Measurements from ENCODE around the gene BMP5.
"Not testable (repeated sequence)": the region's sequence is repeated elsewhere in the genome, so short reads cannot be mapped to it uniquely, and the experiment has no call there.

BMP5 gene

GRCh38 chr6:55875400-55875799 lies at the start of gene BMP5:
TSS of gene BMP5 (minus strand) at chr6:55875590. CDS start at chr6:55874865, 725 bp downstream.
- FAIRE-seq, result no peak
- no peak for DNase-seq (ENCODE audit: extremely low spot score, insufficient read length, low read depth)

DNA sequence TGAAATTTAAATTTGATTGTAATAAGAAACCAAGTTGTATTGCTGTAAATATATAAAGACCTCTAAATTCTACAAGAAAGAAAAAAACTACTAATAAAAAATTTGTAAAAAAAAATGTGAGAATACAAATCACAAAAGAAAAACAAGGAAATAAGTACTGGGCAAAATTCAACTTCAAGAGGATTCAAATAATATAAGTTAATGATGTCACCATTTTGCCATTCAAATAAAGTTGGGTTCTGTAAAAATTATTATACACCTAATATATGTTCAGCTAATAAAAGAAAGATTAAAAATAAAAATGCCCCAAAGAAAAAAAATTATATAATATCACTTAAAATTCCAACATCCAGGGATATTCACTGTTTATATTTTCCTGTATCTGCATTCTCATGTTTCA lies 47.0 kb upstream of the BMP5 start:
- DNase-seq (ENCODE audit: extremely low spot score, insufficient read length, low read depth) (no peak), FAIRE-seq (no peak)

- no peak for FAIRE-seq
- DNase-seq (ENCODE audit: extremely low spot score, insufficient read length, low read depth), result no peak
Measured at GRCh38 chr6:55919716-55920308, 44.4 kb upstream of the BMP5 start.

- FAIRE-seq (no peak), DNase-seq (ENCODE audit: extremely low spot score, insufficient read length, low read depth) (no peak)
Measured at GRCh38 chr6:55918639-55919038, 43.2 kb upstream of the BMP5 start.

GRCh38 chr6:55917751-55918415 lies 42.5 kb upstream of the BMP5 start:
- no peak for DNase-seq (ENCODE audit: extremely low spot score, insufficient read length, low read depth)

GRCh38 chr6:55916188-55916587 lies 40.8 kb upstream of the BMP5 start:
- FAIRE-seq (no peak), DNase-seq (ENCODE audit: extremely low spot score, insufficient read length, low read depth) (no peak)

More at GRCh38 chr6:55917751-55918415, 42.5 kb upstream of the BMP5 start:
- FAIRE-seq, result no peak

GRCh38 chr6:55913228-55914195 lies 38.1 kb upstream of the BMP5 start:
- no peak for FAIRE-seq

DNA sequence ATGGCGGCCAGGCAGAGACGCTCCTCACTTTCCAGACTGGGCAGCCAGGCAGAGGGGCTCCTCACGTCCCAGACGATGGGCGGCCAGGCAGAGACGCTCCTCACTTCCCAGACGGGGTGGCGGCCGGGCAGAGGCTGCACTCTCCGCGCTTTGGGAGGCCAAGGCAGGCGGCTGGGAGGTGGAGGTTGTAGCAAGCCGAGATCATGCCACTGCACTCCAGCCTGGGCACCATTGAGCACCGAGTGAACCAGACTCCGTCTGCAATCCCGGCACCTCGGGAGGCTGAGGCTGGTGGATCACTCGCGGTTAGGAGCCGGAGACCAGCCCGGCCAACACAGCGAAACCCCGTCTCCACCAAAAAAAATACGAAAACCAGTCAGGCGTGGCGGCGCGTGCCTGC lies 35.1 kb upstream of the BMP5 start:
- not testable (repeated sequence) for FAIRE-seq; DNase-seq (ENCODE audit: extremely low spot score, insufficient read length, low read depth)

More at GRCh38 chr6:55913228-55914195, 38.1 kb upstream of the BMP5 start:
- no peak for DNase-seq (ENCODE audit: extremely low spot score, insufficient read length, low read depth)

GRCh38 chr6:55909911-55910310 lies 34.5 kb upstream of the BMP5 start:
- not testable (repeated sequence) for DNase-seq (ENCODE audit: extremely low spot score, insufficient read length, low read depth); FAIRE-seq

GRCh38 chr6:55902796-55903195 lies 27.4 kb upstream of the BMP5 start:
- FAIRE-seq, result no peak
- no peak for DNase-seq (ENCODE audit: extremely low spot score, insufficient read length, low read depth)

DNA sequence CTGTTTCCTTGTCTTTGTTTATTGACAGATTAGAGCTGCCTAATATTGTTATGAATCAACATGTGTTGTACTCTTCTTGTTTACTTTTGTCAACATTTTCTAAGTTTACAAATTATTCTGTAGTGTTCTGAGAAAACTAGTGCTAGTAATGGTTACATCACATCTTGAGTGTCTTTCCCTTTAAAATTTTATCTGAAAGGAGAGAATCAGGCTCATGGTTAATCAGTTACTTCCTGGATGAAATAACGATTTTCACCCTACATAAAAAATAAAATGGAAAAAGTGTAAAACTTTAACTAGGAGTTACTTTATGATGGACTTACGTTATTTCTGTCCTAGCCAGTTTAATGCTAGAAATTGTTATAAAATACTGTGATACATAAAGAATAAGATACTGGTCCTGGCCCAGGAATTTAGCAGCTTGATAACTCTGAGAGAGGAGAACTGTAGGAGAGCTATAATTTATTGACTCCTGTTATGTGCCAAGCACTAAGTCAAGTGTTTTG lies 26.4 kb upstream of the BMP5 start:
- no peak for FAIRE-seq
- DNase-seq (ENCODE audit: extremely low spot score, insufficient read length, low read depth), result no peak

DNA sequence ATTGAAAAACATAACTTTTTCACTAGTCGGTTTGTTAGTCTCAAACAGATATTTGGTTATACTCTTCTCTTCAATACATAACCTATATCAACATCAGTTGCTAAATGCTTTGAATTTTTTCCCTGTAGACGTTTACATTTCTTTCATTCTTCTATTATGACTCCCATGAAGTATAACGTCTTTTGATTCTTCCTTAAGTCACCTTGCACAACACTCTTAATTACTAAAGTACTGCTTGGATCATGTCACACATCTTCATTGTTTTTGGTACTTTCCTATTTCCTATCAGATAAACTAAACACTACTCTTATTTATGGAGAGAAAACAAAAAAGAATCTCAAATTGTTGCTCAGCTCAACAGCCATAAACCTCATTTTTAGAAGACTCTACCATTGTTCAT lies 23.0 kb upstream of the BMP5 start:
- FAIRE-seq (no peak), DNase-seq (ENCODE audit: extremely low spot score, insufficient read length, low read depth) (no peak)

- no peak for FAIRE-seq
- no peak for DNase-seq (ENCODE audit: extremely low spot score, insufficient read length, low read depth)
Measured at GRCh38 chr6:55897346-55897745, 22.0 kb upstream of the BMP5 start.

- FAIRE-seq, result no peak
- no peak for DNase-seq (ENCODE audit: extremely low spot score, insufficient read length, low read depth)
Measured at GRCh38 chr6:55895972-55896730, 20.8 kb upstream of the BMP5 start.

GRCh38 chr6:55892749-55893357 lies 17.5 kb upstream of the BMP5 start:
- no peak for FAIRE-seq

GRCh38 chr6:55888917-55889316 lies 13.5 kb upstream of the BMP5 start:
- DNase-seq (ENCODE audit: extremely low spot score, insufficient read length, low read depth) (no peak), FAIRE-seq (no peak)

More at GRCh38 chr6:55892749-55893357, 17.5 kb upstream of the BMP5 start:
- no peak for DNase-seq (ENCODE audit: extremely low spot score, insufficient read length, low read depth)

DNA sequence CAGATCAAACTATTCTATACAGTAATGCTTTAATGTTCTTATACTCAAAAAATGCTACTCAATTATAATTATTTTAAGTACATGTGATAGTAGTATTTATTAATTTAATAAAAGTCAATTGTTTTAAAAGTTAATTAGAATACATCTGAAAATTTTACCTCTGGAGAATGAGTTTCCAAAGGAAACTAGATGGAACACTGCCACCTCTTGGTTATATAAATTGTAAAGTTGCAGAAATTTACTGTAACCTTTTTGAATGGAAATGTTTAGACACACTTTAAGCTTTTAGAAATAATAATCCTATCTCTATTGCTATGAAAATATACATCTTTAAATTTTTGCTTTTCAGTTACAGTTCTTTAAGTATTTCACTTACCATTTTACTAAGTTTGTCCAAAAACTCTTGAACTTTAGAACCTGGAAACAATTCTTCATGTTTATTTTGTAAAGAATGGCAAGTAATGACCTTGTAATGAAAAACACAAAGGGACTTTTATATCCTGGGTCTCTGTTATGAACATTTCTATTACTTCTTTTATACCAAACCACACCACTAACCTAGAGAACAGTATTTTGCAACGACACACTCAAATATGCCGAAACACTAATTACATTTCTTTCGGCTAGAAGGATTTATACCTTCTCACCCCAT lies 10.9 kb upstream of the BMP5 start:
- DNase-seq (ENCODE audit: extremely low spot score, insufficient read length, low read depth), result no peak
- no peak for FAIRE-seq

DNA sequence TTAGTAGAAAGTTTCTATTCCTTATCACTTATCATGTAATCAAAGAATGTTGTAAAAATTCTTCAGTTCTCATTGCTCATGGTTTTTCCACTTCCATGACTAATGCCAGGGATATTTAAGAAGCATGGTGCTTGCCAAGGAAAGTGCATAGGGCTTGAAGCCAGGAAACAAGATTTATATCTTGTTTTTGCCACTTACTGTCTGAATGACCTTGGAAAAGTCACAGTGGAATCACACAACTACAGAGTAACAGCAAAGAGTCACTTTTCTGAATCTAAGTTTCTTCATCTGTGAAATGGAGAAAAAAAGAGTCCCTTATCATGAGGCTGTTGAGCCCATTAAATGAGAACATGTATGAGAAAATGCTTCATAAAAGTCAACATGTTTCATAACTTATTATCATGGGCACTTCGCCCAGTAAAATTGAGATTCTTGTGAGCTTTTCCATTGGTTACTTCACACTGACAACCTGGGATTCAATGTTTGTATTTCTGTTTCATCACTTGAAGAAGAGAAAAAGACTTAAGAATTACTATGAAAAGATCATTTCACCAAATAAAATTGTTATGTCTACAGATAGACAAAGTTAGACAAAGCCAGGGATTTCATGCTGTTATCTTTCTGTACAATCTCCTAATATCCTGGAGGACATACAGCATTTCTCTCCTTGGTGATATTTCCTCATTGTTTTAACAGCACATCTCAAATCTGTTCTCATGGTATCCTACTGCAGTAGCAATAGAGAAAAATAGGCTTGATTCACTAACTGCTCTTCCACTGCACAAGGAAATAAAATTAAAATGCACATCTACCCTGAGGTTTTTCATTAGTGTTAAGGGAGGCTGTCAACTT lies 7.6 kb upstream of the BMP5 start:
- FAIRE-seq (no peak), DNase-seq (ENCODE audit: extremely low spot score, insufficient read length, low read depth) (no peak)

Data from GM18507 (cell line).